ENCODE results near the gene SLC35E1.

Gene SLC35E1

GRCh38 chr19:16542910-16543472, 29.2 kb downstream of the SLC35E1 start:
- TF ChIP-seq CTCF (conservative IDR thresholded peaks at IDR 0.05; ENCODE audit: low read length) = no peak
- peak overlapping the region; percentile 91 for H3K4me3 ChIP-seq (ENCODE audit: low read length)
- no peak for DNase-seq (ENCODE audit: low read depth)

GRCh38 chr19:16542045-16542909, 29.9 kb downstream of the SLC35E1 start, which contains the start of gene CHERP:
TSS of gene CHERP (minus strand) at chr19:16542437. CDS start at chr19:16542378, 59 bp downstream.
- DNase-seq (ENCODE audit: low read depth) = peak; percentile 92
- H3K4me3 ChIP-seq (ENCODE audit: low read length) = peak within 1 kb of the TSS; percentile 91
- TF ChIP-seq CTCF (conservative IDR thresholded peaks at IDR 0.05; ENCODE audit: low read length) = no peak

- peak overlapping the region; percentile 91 for H3K4me3 ChIP-seq (ENCODE audit: low read length)
- TF ChIP-seq CTCF (conservative IDR thresholded peaks at IDR 0.05; ENCODE audit: low read length) = no peak
- peak; percentile 6 for DNase-seq (ENCODE audit: low read depth)
These were observed 30.6 kb downstream of the SLC35E1 start for GRCh38 chr19:16541526-16542044.

GRCh38 chr19:16540948-16541347, 31.3 kb downstream of the SLC35E1 start:
- DNase-seq (ENCODE audit: low read depth) = no peak
- TF ChIP-seq CTCF (conservative IDR thresholded peaks at IDR 0.05; ENCODE audit: low read length) = no peak
- H3K4me3 ChIP-seq (ENCODE audit: low read length) = peak overlapping the region; percentile 91

- no peak for DNase-seq (ENCODE audit: low read depth)
- H3K4me3 ChIP-seq (ENCODE audit: low read length) = no peak overlapping the region
- TF ChIP-seq CTCF (conservative IDR thresholded peaks at IDR 0.05; ENCODE audit: low read length) = no peak
These were observed 35.1 kb downstream of the SLC35E1 start for GRCh38 chr19:16537111-16537510.

- DNase-seq (ENCODE audit: low read depth) = no peak
- no peak for TF ChIP-seq CTCF (conservative IDR thresholded peaks at IDR 0.05; ENCODE audit: low read length)
- H3K4me3 ChIP-seq (ENCODE audit: low read length) = no peak overlapping the region
These were observed 36.1 kb downstream of the SLC35E1 start for GRCh38 chr19:16536130-16536529.

All from AG10803 (cell line).